Measurements from ENCODE around the gene DLG2.

DNA sequence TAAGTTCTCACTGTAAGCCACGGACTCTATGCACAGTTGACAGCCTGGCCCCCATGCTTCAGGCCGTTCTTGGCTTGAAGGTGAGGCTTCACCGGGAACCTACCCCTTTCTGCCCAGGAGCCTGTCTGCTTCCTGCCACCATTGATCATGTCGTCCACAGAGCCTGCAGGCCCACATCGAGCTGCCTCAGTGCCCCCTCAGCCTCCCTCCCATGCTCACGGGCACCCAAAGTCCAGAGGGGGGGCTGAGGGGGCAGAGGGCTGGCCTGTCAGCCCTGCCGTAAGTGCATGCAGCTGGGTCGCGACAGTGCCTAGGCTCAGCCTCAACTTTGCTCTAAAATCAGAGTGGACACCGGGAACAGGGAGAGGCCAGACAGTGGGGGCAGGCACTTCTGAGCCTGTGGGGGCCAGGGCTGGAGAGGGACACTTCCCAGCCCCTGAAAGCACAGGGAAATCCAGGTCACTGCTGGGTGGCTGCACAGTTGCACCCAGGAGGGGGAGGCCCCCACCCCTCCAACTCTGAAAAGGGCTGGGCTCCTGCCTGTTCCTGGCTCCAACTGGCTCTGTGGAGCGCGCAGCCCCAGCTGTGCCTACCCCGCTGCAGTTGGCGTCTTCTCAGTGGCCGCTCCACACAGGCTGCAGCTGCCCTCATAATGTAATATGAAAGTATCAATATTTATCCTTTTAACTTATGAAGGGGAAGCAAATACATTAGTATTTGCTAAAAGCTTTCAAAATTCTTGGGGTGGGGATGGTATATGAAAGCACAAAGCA, 598.6 kb downstream of the DLG2 start:
- TF ChIP-seq TEAD4 (IDR thresholded peaks at IDR 0.05) (no peak), RAD21 (IDR thresholded peaks at IDR 0.05; ENCODE audit: low read depth) (no peak)
